Measurements from ENCODE around the gene PACC1. TPM values are rescaled to one million over a fixed set of nuclear protein-coding genes. Genes with fewer than 3 reads are reported as not detected.
A peak's percentile ranks its signal among the peaks of the same experiment; 100 is the strongest.

Gene PACC1
- total RNA-seq: 10 to 100 TPM; 11.4 to 12.1 TPM

DNA sequence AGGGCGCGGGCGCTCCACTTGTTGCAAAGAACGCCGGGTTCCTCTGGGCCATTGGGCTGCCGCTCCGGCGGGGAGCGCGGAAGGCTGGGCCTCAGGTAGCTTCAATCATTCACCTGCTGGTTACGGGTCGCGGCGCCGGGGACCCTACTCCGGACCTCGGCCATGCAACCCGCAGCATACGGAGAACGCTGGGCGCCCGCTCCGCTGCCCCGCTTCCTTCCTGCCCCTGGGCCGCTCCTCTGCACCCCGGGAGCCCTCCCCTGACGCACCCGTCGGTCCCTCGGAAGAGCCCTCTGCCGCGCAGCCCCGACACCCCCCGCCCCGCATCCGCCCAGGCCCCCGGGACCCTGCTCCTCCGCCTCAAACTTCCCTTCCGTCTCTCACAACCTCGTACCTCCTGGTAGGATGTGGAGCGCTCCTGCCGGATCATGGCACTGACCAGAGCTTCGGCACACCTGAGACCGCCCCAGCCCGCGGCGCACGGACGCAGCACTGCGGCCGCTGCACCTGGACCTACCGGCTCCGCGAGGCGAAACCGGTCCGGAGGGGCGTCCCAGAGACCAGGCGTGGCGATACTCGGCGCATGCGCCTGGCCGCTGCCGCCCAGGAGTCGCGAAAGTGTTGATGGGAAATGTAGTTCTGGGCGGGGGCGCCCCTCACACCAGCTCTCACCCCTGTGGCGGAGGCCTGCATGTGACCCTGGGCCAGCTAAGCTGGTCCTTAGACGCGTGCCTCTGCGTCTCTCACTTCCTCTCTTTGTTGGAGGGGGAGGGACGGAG is at the start of gene PACC1:
PACC1 (minus strand) TSS at position 559 of the 779 bp plus-strand sequence; CDS start at position 430, 129 bp downstream.
- peak within 1 kb of the TSS; percentile 98 for H3K4me3 Mint-ChIP-seq
- H3K27ac Mint-ChIP-seq: peak within 1 kb of the TSS; percentile 83
- no peaks in the 10 kb centered on the region for H3K27me3 Mint-ChIP-seq
- no peaks in the 10 kb centered on the region for H3K9me3 Mint-ChIP-seq
- peaks cover 26% of the 10 kb centered on the region for H3K4me1 Mint-ChIP-seq
- peaks cover 27% of the 10 kb centered on the region for H3K36me3 Mint-ChIP-seq (ENCODE audit: low read depth)
- ChIA-PET POLR2A (interaction anchor here (0.5 to 1.7 kb wide), 5 partner anchors 14 to 379 kb away, joined by 3 to 9 read pairs (median 4); partner anchors contain the start of genes DTL, INTS7 and NENF), CTCF (interaction anchor here (0.9 to 1.9 kb wide), 8 partner anchors 10 to 380 kb away, joined by 3 to 11 read pairs (median 3); partner anchors contain the start of genes DTL and INTS7)
- DNase-seq: peak; percentile 91

DNA sequence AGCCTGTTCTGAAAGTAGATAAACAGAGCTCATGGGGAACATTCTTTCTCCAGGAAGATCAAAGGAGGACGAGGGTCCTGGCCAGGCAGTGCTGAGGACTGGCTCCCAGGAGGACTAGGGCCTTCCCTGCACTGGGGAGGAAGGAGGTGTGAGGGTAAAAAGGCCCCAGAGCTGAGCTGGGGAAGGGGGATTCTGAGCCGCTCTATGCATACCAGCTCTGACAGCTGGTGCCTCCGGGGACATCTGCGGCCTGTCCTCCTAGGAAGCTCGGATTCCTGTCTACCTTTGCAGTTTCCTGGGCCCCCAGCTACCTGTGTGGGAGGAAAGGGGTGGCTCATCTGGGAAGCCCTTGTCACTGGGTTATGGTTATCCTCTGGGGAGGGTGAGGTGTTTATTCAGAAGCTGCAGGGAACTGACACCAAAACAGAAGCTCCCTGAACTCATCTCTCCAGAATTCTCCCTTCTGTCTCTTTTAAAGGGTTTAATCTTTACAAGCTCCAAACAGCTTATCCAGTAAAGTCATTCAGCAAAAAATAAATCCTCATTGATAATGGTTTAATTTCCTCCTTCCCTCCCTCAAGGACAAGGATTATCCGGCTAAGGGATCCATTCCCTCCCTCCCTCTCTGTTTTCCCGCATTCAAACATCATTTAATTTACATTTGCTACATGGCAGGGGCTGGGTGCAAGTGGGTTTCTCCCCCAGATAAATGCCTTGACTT is 49.0 kb upstream of the PACC1 start:
- no peaks in the 10 kb centered on the region for H3K36me3 Mint-ChIP-seq (ENCODE audit: low read depth)
- H3K4me3 Mint-ChIP-seq: no peak overlapping the region
- ChIA-PET POLR2A (interaction anchor here (1.2 kb wide), 1 partner anchor 13 kb away, joined by 3 read pairs; no protein-coding TSS in a partner anchor), CTCF (interaction anchor here (0.6 to 7.7 kb wide), 3 partner anchors 7 to 313 kb away, joined by 3 to 54 read pairs (median 8); no protein-coding TSS in a partner anchor)
- H3K9me3 Mint-ChIP-seq: no peaks in the 10 kb centered on the region
- no peaks in the 10 kb centered on the region for H3K27me3 Mint-ChIP-seq
- H3K27ac Mint-ChIP-seq: no peak overlapping the region
- no peak for DNase-seq
- H3K4me1 Mint-ChIP-seq: no peaks in the 10 kb centered on the region

DNA sequence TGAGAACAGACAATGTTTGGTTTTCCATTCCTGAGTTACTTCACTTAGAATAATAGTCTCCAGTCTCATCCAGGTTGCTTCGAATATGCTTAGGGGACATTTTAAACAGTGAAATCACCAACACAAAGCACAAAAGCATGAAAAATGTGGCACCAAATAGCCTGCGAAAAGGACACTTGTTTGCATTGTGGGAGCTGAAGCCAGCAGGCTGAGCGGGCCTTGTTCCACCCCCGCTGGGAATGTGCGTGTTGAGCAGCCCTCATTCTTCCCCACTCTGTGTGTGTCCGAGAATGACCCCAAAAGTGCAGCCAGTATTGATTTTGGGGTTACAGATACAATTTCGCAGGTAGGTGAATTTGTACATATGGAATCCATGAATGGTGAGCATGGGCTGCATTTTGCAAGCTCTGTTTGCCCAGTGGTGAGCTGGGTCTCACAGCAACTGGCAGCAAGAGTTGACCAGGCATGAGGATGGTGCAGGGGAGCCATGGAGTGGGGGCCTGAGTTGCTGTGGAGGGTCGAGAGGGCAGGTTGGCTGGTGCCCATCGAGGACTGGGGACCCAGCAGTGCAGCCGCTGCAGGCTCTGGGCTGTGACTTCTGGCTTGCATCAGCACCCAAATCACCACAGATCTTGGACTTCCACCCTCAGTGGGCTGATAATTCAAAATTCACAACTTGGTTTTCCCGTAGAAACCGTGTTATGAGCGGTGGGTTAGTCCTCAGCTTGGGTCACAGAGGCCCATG is 47.4 kb upstream of the PACC1 start:
- ChIA-PET POLR2A (no interaction called here), CTCF (interaction anchor here (0.7 kb wide), 1 partner anchor 203 kb away, joined by 3 read pairs; no protein-coding TSS in a partner anchor)
- Mint-ChIP-seq H3K27ac (no peak overlapping the region), H3K36me3 (ENCODE audit: low read depth) (no peaks in the 10 kb centered on the region), H3K9me3 (no peaks in the 10 kb centered on the region), H3K4me1 (peaks cover 4% of the 10 kb centered on the region), H3K27me3 (no peaks in the 10 kb centered on the region), H3K4me3 (no peak overlapping the region)
- DNase-seq: no peak

DNA sequence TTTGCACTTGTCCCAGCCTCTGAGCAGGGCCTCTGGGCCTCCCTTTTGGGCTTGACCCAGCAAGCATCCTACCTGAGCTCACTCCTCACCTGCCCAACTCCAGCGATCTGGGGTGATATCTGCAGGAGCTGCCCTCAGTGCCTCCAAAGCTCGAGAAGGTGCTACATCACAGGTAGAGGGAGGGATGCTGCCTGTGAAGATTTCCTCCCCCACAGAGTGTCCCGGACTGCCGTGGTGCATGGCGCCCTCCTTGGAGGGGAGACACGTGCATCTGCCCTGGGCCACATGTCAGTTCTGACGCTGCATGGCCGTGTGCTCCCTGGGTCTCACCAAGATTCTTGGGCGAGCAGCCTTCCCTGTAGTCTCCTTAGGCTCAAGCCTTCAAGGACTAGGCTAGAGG is 45.7 kb upstream of the PACC1 start:
- Mint-ChIP-seq H3K27ac (no peak overlapping the region), H3K36me3 (ENCODE audit: low read depth) (no peaks in the 10 kb centered on the region), H3K9me3 (no peaks in the 10 kb centered on the region), H3K4me3 (no peak overlapping the region), H3K4me1 (peaks cover 4% of the 10 kb centered on the region), H3K27me3 (no peaks in the 10 kb centered on the region)
- POLR2A ChIA-PET: no interaction called here
- CTCF ChIA-PET: interaction anchor here (0.6 kb wide), 1 partner anchor 50 kb away, joined by 4 read pairs; no protein-coding TSS in a partner anchor
- DNase-seq: no peak

DNA sequence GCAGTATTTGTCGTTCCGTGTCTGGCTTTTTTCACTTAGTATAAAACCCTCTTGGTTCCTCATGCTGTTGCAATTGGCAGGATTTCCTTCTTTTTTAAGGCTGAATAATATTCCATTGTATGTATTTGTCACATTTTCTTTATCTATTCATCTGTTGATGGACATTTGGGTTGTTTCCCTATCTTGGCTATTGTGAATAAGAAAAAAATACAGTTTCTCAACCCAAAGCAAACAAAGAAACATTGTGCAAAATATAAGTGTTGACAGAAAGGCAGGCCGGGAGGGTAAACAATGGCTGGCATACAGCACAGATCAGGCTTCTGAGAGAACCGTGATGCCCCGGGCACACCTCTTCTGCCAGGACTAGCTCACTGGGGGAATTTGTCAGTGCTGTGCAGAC is 45.0 kb upstream of the PACC1 start:
- Mint-ChIP-seq H3K9me3 (no peaks in the 10 kb centered on the region), H3K4me3 (no peak overlapping the region), H3K36me3 (ENCODE audit: low read depth) (no peaks in the 10 kb centered on the region), H3K27ac (no peak overlapping the region), H3K27me3 (no peaks in the 10 kb centered on the region), H3K4me1 (peaks cover 4% of the 10 kb centered on the region)
- ChIA-PET CTCF (interaction anchor here (0.6 to 2.4 kb wide), 3 partner anchors 18 to 779 kb away, joined by 3 to 21 read pairs (median 4); no protein-coding TSS in a partner anchor), POLR2A (no interaction called here)
- DNase-seq: no peak

DNA sequence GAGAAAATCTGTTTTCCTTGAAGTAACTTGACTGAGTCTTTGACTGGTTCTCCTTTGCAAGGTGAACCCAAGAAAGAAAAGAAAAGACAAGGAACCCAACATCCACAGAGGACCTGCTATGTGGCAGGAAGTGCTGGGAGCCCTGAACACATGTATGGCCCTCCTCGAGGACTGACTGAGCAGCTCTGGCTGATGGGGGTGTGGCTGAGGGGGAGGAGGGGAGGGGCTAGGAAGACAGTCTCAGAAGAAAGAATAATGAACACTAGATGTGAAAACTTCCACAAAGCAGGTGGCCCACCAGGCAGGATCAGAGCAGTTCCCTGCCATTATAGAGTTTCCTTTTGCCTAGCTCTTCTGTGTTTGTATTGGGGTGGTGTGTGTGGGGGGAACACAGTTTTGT is 44.1 kb upstream of the PACC1 start:
- Mint-ChIP-seq H3K27me3 (no peaks in the 10 kb centered on the region), H3K4me1 (peaks cover 4% of the 10 kb centered on the region), H3K36me3 (ENCODE audit: low read depth) (no peaks in the 10 kb centered on the region), H3K27ac (no peak overlapping the region), H3K9me3 (no peaks in the 10 kb centered on the region), H3K4me3 (no peak overlapping the region)
- POLR2A ChIA-PET: no interaction called here
- no peak for DNase-seq
- CTCF ChIA-PET: interaction anchor here (1.0 to 2.4 kb wide), 3 partner anchors 19 to 778 kb away, joined by 3 to 21 read pairs (median 3); no protein-coding TSS in a partner anchor

DNA sequence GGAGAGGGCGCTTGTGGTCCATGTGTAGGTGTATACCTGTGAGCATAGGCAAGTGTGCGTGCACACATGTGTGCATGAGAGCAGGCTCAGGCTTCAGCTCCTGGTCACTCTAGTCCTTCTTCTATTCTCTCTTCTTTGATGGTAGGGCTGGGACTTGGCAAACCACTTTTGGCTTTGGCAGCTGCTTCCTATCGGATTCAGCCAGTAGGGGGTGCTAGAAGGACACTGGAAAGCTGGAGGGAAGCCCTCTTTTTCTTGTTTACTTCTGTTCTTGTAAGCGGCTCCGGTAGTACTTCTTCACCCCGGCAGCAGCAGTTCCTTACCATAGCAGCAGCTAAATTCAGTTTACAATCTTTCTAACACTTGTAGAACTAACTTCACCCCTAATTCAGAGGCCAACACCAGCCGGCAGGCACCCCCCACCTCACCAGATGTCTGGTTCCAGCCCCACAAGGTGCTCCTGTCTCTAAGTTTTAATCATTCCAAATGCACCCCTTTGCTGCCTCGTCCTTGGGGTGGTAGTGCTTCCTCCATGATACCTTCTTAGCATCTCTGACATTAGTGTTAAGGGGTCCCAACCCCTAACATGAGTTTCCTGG is 43.2 kb upstream of the PACC1 start:
- Mint-ChIP-seq H3K27ac (no peak overlapping the region), H3K27me3 (no peaks in the 10 kb centered on the region), H3K4me3 (no peak overlapping the region), H3K9me3 (no peaks in the 10 kb centered on the region), H3K4me1 (peaks cover 4% of the 10 kb centered on the region), H3K36me3 (ENCODE audit: low read depth) (no peaks in the 10 kb centered on the region)
- ChIA-PET CTCF (interaction anchor here (0.7 to 4.8 kb wide), 41 partner anchors 9 to 776 kb away, joined by 3 to 81 read pairs (median 5); partner anchors contain the start of genes DTL, INTS7, NENF and NSL1), POLR2A (interaction anchor here (3.2 kb wide), 1 partner anchor 25 kb away, joined by 13 read pairs; the partner anchor contains the start of gene NENF)
- peak; percentile 73 for DNase-seq

DNA sequence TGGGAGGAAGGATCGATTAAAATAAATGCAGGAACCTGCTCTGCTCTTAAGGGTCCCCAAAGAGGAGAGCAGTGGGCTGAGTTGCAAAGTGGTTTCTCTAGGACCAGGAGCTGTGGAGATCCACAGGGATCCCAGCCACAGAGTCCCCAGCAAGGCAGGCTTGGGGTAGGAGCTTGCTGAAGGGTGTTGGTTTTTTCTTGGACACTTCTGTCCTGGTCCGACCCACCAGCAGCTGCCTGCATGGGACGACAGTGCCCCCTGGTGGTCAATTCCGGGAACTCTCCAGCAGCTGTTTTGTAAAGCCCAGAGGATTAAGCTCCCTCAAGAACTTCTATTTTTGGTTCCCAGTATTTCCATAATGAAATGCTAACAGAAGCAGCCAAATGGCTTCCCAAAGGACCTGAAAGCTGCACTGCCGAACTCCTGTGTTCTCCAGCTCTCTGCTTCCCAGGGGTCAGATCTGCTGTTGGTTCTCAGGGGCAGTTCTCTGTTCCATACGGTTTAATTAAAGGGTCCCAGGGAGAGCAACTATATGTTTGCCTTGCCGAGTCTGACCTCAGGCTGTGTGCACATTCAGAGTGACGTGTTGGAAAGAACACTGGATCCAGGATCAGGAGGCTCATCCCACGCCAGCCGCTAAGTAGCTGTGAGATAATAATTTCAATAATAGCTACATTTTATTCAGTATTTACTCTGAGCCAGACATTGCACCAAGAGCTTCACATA is 41.3 kb upstream of the PACC1 start:
- Mint-ChIP-seq H3K36me3 (ENCODE audit: low read depth) (no peaks in the 10 kb centered on the region), H3K9me3 (no peaks in the 10 kb centered on the region), H3K4me1 (peaks cover 4% of the 10 kb centered on the region), H3K27ac (no peak overlapping the region), H3K27me3 (no peaks in the 10 kb centered on the region), H3K4me3 (no peak overlapping the region)
- ChIA-PET POLR2A (interaction anchor here (0.6 to 3.2 kb wide), 5 partner anchors 23 to 774 kb away, joined by 3 to 13 read pairs (median 7); partner anchors contain the start of genes DTL, INTS7 and NENF), CTCF (interaction anchor here (0.6 to 4.8 kb wide), 130 partner anchors 9 to 1239 kb away, joined by 3 to 81 read pairs (median 5); partner anchors contain the start of genes ATF3, DTL, FLVCR1 and INTS7)
- DNase-seq: peak; percentile 85

DNA sequence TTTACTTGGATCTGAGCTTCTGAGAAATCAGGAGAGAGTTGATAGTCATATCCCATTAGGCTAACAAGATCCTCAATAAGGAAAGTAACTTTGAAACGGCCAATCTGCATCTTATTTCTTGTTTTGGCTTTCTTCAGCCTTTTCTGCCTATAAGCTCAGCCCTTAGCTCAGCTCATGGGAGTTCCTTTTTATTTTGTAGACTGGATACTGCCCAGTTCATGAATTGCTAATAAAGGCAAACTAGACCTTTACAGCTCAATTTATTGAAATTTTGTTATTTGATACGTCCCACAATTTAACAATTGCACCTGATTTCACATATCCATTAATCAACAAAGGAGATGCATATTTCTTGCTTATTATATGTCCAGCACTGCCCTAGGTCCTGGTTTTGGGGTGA is 40.7 kb upstream of the PACC1 start:
- H3K36me3 Mint-ChIP-seq (ENCODE audit: low read depth): no peaks in the 10 kb centered on the region
- DNase-seq: no peak
- no peak overlapping the region for H3K4me3 Mint-ChIP-seq
- H3K4me1 Mint-ChIP-seq: peaks cover 4% of the 10 kb centered on the region
- H3K9me3 Mint-ChIP-seq: no peaks in the 10 kb centered on the region
- ChIA-PET CTCF (interaction anchor here (0.7 to 4.8 kb wide), 104 partner anchors 8 to 1238 kb away, joined by 3 to 81 read pairs (median 5); partner anchors contain the start of genes ATF3, DTL, FLVCR1 and INTS7), POLR2A (interaction anchor here (0.6 to 3.2 kb wide), 4 partner anchors 23 to 774 kb away, joined by 3 to 13 read pairs (median 8); partner anchors contain the start of genes DTL, INTS7 and NENF)
- no peaks in the 10 kb centered on the region for H3K27me3 Mint-ChIP-seq
- H3K27ac Mint-ChIP-seq: no peak overlapping the region

DNA sequence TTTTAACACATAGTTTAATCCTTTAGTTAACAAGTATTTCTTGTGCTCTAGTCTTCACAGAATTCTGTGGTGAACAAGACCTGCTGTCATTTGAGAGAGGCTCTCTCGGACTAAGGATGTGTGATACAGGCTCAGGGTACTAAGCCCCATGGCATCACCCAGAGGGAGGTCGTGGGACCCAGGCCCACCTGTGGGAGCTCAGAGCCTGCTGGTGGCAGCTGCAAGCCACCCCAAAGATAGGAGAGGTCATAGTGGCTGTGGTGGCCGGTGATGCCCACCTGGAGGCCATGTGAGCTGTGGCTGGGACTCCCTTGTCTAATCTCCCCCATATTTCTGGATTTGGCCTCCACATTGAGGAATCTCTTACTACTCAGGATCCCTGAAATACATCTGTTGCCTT is 40.1 kb upstream of the PACC1 start:
- DNase-seq: no peak
- Mint-ChIP-seq H3K27ac (no peak overlapping the region), H3K27me3 (no peaks in the 10 kb centered on the region), H3K36me3 (ENCODE audit: low read depth) (no peaks in the 10 kb centered on the region), H3K9me3 (no peaks in the 10 kb centered on the region), H3K4me1 (peaks cover 4% of the 10 kb centered on the region), H3K4me3 (no peak overlapping the region)
- CTCF ChIA-PET: interaction anchor here (0.7 to 4.8 kb wide), 28 partner anchors 12 to 773 kb away, joined by 3 to 81 read pairs (median 8); partner anchors contain the start of genes DTL, FLVCR1, INTS7 and NENF
- POLR2A ChIA-PET: interaction anchor here (1.5 to 3.2 kb wide), 2 partner anchors 22 to 773 kb away, joined by 7 to 13 read pairs; partner anchors contain the start of gene NENF

DNA sequence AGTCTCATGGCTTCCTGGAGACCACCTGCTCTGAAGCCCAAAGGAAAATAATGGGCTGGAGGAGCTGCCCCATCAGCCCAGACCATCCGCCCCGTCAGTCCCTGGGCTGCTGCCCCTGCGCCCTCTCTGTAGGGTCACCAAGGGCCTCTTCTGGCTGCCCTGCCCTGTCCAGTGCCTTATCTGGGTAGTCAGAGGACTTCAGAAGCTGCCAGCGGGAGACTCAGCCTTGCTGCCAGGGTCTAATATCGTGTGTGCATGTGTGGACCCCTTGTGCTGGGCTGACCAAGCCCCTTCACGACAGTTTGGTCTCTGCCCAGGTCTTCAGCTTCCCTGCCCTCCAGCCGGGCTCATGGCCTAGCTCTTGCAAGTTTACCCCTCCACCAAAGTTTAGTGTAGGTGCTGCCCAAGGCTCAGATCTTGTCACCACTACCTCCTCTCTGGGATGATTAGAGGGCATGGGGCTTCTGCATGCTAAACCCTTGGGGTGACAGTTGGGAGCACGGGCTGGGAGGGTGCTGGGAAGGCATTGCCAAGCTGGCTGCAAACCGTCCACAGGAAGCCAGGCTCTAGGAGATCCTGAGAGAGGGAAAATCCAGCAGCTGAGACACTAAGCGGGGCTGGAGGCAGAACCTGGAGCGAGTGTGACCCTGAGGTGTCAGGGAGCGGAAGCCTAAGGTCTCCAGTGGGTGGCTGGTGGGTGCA is 38.6 kb upstream of the PACC1 start:
- no peaks in the 10 kb centered on the region for H3K27me3 Mint-ChIP-seq
- no peaks in the 10 kb centered on the region for H3K36me3 Mint-ChIP-seq (ENCODE audit: low read depth)
- H3K27ac Mint-ChIP-seq: no peak overlapping the region
- H3K9me3 Mint-ChIP-seq: no peaks in the 10 kb centered on the region
- no peak for DNase-seq
- H3K4me3 Mint-ChIP-seq: no peak overlapping the region
- ChIA-PET CTCF (interaction anchor here (0.6 kb wide), 1 partner anchor 545 kb away, joined by 3 read pairs; no protein-coding TSS in a partner anchor), POLR2A (no interaction called here)
- peaks cover 2% of the 10 kb centered on the region for H3K4me1 Mint-ChIP-seq

Data from activated CD4-positive, alpha-beta memory T cell treated with anti-CD3 and anti-CD28 coated beads, Interleukin-2, amount 10 ng/mL, durations not matched to agents 7 days and 5 days (primary cell).